Fibroblast of the aortic adventitia (primary cell): ENCODE data around the gene SH2D2A. TPM values are rescaled to one million over a fixed set of nuclear protein-coding genes. Genes with fewer than 3 reads are reported as not detected.

Experiments
- DNase-seq: peaks from one replicate; pipeline ENCODE4 v3.0.0-alpha.2; 2010; ENCODE audit warnings: low read depth
- H3K4me3 ChIP-seq: 2 replicates; pipeline ENCODE4 v1.5.1; 2011; ENCODE audit warnings: low read depth, mild to moderate bottlenecking, control low read depth, low read length, moderate library complexity
- total RNA-seq: library from RNA; depleted of rRNA; stranded (reverse); fragments of >200 nt; gene quantifications from 2 replicates; pipeline ENCODE4 v1.2.3, GENCODE V29; 2012; ENCODE audit warnings: low replicate concordance
- TF ChIP-seq, protein P1 (sequence below): IDR thresholded peaks from 2 replicates; pipeline ENCODE4 v1.5.1; 2011; ENCODE audit warnings: mild to moderate bottlenecking, low read length, control low read depth, inconsistent platforms; ENCODE audit not compliant: insufficient read depth

SH2D2A gene
- total RNA-seq, 1 donor, result not detected

GRCh38 chr1:156847591-156848460, 31.2 kb upstream of the SH2D2A start:
- H3K4me3 ChIP-seq, result no peak overlapping the region
- DNase-seq, result no peak
- TF ChIP-seq, protein P1, sequence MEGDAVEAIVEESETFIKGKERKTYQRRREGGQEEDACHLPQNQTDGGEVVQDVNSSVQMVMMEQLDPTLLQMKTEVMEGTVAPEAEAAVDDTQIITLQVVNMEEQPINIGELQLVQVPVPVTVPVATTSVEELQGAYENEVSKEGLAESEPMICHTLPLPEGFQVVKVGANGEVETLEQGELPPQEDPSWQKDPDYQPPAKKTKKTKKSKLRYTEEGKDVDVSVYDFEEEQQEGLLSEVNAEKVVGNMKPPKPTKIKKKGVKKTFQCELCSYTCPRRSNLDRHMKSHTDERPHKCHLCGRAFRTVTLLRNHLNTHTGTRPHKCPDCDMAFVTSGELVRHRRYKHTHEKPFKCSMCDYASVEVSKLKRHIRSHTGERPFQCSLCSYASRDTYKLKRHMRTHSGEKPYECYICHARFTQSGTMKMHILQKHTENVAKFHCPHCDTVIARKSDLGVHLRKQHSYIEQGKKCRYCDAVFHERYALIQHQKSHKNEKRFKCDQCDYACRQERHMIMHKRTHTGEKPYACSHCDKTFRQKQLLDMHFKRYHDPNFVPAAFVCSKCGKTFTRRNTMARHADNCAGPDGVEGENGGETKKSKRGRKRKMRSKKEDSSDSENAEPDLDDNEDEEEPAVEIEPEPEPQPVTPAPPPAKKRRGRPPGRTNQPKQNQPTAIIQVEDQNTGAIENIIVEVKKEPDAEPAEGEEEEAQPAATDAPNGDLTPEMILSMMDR, result no peak

DNA sequence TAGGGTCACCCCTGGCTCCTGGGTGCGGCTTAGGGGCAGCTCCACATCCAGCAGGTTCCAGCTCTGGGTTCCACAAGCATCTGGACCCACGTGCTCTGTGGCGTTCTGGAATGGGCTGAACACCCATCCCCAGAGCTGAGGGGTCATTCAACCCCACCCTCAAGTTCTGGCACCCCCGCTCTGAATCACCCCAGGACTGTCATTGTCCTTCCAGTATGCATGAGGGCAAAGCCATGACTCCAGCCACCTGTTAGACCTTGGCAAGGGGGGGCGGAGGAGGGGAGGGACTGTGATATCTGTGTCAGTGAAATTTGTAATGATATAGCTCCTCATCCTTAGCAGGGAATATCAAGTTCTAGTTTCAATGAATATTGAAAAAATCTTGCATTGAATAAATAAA, 30.0 kb upstream of the SH2D2A start:
- H3K4me3 ChIP-seq, result no peak overlapping the region
- TF ChIP-seq, protein P1, result no peak
- no peak for DNase-seq

DNA sequence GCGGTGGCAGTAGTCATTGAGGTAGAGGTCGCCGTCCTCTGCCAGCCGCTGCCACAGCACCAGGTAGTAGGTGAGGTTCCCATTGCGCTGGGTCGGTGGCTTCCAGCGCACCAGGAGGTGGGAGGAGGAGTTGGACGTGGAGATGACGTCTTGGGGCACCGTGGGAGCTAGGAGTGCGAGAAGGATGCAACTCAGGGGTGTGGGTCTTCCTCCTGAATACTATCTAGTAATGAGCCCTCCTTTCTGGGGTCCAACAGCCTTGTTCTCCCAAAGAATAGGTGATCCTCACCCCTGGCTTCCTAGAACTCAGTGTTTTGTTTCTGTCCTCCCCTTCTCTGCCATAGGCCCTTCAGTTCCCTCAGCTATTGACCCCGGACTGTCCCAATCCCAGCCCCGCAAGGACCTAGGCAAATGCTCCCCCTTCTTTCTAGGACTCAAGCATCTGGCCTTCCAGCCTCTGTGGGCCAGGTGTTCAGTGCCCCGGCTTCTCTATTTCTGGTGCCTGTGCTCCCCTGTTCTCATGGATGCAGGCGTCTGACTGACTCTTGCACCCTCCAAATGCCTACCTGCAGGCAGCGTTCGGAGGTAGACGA, 29.4 kb upstream of the SH2D2A start:
- TF ChIP-seq, protein P1, result no peak
- DNase-seq, result no peak
- H3K4me3 ChIP-seq, result no peak overlapping the region

DNA sequence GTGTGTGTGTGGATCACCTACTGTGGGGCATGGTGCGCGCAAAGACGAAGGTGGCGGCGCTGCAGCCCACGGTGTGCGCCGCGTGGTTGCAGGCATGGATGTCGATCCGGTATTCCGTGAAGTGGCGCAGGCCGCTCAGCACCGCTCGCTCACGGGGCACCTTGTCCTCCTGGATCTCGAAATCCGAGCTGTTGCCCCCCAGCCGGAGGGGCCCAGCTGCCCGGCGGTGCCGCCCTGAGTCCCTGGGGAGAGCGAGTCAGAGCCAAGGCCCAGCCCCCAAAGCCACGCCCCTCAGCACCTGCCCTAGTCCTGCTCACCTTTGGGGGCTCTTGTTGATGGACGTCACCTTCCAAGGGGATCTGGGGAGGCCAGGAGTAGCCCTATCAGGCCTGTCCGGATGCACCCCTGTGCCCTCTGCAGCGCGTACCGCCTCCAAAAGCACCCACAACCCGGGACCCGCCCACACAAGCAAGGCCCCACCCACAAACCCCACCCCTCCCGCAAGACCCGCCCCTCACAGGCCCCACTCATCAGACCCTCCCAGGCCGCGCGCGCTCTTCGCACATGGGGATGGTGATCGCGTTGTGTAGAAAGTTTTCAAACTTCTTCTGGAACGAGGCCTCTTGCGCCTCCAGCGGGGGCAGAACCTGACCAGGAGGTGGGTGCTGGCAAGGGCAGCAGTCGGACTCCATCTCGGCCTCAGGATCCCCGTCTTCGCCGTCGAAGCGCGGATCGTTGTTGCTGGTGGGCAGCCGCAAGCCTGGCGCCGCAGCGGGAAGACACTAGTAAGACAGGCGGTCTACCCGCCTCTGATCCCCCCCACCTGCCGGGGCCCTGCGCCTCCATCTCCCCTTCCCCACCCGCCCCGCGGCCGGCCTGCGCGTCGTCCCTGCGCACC, 28.7 kb upstream of the SH2D2A start:
- no peak for DNase-seq
- H3K4me3 ChIP-seq, result no peak overlapping the region
- TF ChIP-seq, protein P1, result no peak

GRCh38 chr1:156844638-156845037, 28.0 kb upstream of the SH2D2A start:
- H3K4me3 ChIP-seq, result no peak overlapping the region
- TF ChIP-seq, protein P1, result no peak
- DNase-seq, result no peak

DNA sequence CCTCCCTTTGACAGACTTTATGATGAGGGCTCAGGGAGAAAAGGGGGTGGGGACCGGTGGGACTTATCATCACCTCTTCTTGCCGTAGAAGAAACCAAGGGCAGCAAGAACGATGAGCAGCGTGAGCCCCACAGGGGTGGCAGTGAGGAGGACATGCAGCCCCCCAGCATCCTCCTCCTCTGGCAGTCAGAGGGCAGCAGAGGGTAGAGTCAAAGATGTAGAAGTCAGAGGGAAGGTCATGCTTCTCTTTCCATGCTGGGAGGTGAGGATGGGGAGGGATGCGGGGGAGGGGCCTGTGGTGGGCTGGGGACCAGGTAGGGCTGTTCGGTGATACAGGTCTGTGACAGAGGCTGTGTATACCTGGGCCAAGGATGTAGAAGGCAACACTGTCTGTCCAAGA, 27.5 kb upstream of the SH2D2A start:
- TF ChIP-seq, protein P1, result no peak
- DNase-seq, result no peak
- H3K4me3 ChIP-seq, result no peak overlapping the region
